HL-60 (cell line): ENCODE results near the gene BICDL2.

ENCODE experiments used
- CTCF ChIP-seq: IDR thresholded peaks from one replicate; pipeline ENCODE4 v1.5.1; 2011; ENCODE audit warnings: low read length, control low read depth, inconsistent platforms; ENCODE audit not compliant: insufficient read depth
- POLR2AphosphoS5 ChIP-seq: IDR thresholded peaks from 2 replicates; pipeline ENCODE4 v1.6.1; 2012; ENCODE audit warnings: low read depth
- SPI1 ChIP-seq: IDR thresholded peaks from 2 replicates; pipeline ENCODE4 v1.6.1; 2012; ENCODE audit warnings: low read depth, mild to moderate bottlenecking, borderline replicate concordance

DNA sequence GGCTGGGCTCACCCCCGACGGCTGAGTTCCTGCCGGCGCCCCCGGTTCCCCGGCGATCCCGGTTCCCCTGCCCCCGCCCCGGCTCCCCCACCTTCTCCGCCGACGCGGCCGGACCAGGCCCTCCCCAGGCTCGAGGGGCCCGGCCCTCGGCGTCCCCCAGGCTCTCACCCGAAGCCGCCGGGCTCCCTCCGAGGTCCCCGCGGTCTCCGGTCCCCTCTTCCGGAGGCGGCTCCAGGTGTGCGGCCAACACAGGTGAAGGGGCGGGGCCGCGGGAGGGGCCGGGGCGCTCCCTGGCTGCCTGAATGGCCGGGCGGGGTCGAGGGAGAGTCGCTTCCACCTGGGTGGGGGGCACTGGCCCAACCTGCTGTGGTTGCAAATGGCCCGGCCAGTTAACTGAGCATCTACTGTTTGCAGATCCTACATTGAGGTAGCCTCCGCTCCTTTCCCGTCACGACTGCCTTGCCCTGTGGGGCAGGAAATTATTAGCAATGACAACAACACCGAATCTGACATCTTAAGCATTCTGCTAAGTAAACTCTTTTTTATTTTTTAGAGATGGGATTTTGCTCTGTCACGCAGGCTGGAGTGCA is at the start of gene BICDL2:
- no peak for TF ChIP-seq CTCF
- TF ChIP-seq SPI1 = no peak
- no peak for TF ChIP-seq POLR2AphosphoS5
